DMS153 treated with DMSO at 0.1 percent for 48 hours (cell line): ENCODE measurements around the gene NT5DC4.

Experiments used
- DNase-seq: peaks from one replicate; lab custom pipeline; 2025; ENCODE audit not compliant: unreplicated experiment; lab: John Stamatoyannopoulos, UW

Gene NT5DC4

GRCh38 chr2:112782234-112782799 is 61.5 kb downstream of the NT5DC4 start:
- DNase-seq: no peak

GRCh38 chr2:112783187-112783714 is 62.4 kb downstream of the NT5DC4 start:
- no peak for DNase-seq

- DNase-seq: no peak
Observed at GRCh38 chr2:112784199-112785189, 63.7 kb downstream of the NT5DC4 start, which contains the start of gene IL1A. Gene IL1A (minus strand): TSS chr2:112784493. CDS start chr2:112783770, 723 bp downstream.

GRCh38 chr2:112787294-112787693 is 66.5 kb downstream of the NT5DC4 start:
- no peak for DNase-seq

GRCh38 chr2:112787729-112788393 is 67.0 kb downstream of the NT5DC4 start:
- DNase-seq: no peak

- DNase-seq: no peak
Observed at GRCh38 chr2:112788653-112789052, 67.8 kb downstream of the NT5DC4 start.
